ENCODE measurements around the gene STK24.
"Not testable (repeated sequence)": the region's sequence is repeated elsewhere in the genome, so short reads cannot be mapped to it uniquely, and the experiment has no call there.

The STK24 gene

GRCh38 chr13:98428256-98428966 lies 148.5 kb downstream of the STK24 start:
- DNase-seq = no peak

- DNase-seq = no peak
Measured at GRCh38 chr13:98427331-98427995, 149.4 kb downstream of the STK24 start.

GRCh38 chr13:98423417-98423816 lies 153.5 kb downstream of the STK24 start:
- DNase-seq = no peak

GRCh38 chr13:98422046-98422445 lies 154.9 kb downstream of the STK24 start:
- no peak for DNase-seq

GRCh38 chr13:98420554-98421175 lies 156.2 kb downstream of the STK24 start:
- no peak for DNase-seq

GRCh38 chr13:98419786-98420553 lies 156.9 kb downstream of the STK24 start:
- no peak for DNase-seq

GRCh38 chr13:98416408-98416807 lies 160.5 kb downstream of the STK24 start:
- DNase-seq = no peak

GRCh38 chr13:98415326-98416070 lies 161.4 kb downstream of the STK24 start:
- no peak for DNase-seq

GRCh38 chr13:98413796-98414195 lies 163.1 kb downstream of the STK24 start:
- DNase-seq = no peak

GRCh38 chr13:98413278-98413677 lies 163.6 kb downstream of the STK24 start:
- not testable (repeated sequence) for DNase-seq

GRCh38 chr13:98411617-98412265 lies 165.2 kb downstream of the STK24 start:
- no peak for DNase-seq

GRCh38 chr13:98411013-98411412 lies 165.9 kb downstream of the STK24 start:
- DNase-seq = no peak

GRCh38 chr13:98410612-98411011 lies 166.3 kb downstream of the STK24 start:
- DNase-seq = no peak

- no peak for DNase-seq
Measured at GRCh38 chr13:98409281-98409680, 167.6 kb downstream of the STK24 start.

GRCh38 chr13:98407575-98407974 lies 169.3 kb downstream of the STK24 start:
- no peak for DNase-seq

- DNase-seq = no peak
Measured at GRCh38 chr13:98406971-98407370, 169.9 kb downstream of the STK24 start.

GRCh38 chr13:98406427-98406826 lies 170.5 kb downstream of the STK24 start:
- no peak for DNase-seq

- DNase-seq = no peak
Measured at GRCh38 chr13:98405690-98406344, 171.1 kb downstream of the STK24 start.

- DNase-seq = no peak
Measured at GRCh38 chr13:98405107-98405571, 171.8 kb downstream of the STK24 start.

GRCh38 chr13:98403076-98403475 lies 173.8 kb downstream of the STK24 start:
- DNase-seq = no peak

GRCh38 chr13:98401934-98402333 lies 175.0 kb downstream of the STK24 start:
- no peak for DNase-seq
